Measurements from ENCODE around the gene ZBTB40. TPM values are rescaled to one million over a fixed set of nuclear protein-coding genes. Genes with fewer than 3 reads are reported as not detected.

The ZBTB40 gene
- total and polyA plus RNA-seq, 10 of the 15 experiments (the other 5 are each of a cell fraction or from before 2014, with no cell fraction given) = 1.9 to 14.4 (median 9.0) TPM

DNA sequence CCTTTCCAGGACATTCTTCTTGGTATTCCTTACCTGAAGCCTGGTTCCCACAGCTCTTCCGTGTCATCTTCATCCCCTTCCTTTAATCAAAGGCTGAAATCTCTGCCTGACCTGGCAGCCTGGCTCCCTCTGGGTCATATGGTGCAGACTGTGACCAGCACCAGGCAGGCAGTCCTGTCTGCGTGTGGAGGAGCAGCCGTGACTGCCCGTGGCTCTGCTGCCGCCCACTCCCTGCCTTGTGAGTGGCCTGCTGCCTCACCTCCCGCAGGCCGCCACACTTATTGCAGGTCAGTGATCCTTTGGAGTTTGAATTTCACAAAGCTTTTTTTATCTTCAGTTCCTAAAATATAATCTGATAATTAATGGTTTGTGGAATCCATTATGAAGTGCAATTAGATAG is 75.5 kb downstream of the ZBTB40 start (continued):
- TF ChIP-seq, protein P1, sequence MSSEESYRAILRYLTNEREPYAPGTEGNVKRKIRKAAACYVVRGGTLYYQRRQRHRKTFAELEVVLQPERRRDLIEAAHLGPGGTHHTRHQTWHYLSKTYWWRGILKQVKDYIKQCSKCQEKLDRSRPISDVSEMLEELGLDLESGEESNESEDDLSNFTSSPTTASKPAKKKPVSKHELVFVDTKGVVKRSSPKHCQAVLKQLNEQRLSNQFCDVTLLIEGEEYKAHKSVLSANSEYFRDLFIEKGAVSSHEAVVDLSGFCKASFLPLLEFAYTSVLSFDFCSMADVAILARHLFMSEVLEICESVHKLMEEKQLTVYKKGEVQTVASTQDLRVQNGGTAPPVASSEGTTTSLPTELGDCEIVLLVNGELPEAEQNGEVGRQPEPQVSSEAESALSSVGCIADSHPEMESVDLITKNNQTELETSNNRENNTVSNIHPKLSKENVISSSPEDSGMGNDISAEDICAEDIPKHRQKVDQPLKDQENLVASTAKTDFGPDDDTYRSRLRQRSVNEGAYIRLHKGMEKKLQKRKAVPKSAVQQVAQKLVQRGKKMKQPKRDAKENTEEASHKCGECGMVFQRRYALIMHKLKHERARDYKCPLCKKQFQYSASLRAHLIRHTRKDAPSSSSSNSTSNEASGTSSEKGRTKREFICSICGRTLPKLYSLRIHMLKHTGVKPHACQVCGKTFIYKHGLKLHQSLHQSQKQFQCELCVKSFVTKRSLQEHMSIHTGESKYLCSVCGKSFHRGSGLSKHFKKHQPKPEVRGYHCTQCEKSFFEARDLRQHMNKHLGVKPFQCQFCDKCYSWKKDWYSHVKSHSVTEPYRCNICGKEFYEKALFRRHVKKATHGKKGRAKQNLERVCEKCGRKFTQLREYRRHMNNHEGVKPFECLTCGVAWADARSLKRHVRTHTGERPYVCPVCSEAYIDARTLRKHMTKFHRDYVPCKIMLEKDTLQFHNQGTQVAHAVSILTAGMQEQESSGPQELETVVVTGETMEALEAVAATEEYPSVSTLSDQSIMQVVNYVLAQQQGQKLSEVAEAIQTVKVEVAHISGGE (CRISPR knock-in tag; IDR thresholded peaks at IDR 0.05) = no peak
- TF ChIP-seq JUND (IDR thresholded peaks at IDR 0.05; ENCODE audit: low read depth, low read length) (no peak), FOXK2 (IDR thresholded peaks at IDR 0.05) (no peak), TBL1XR1 (IDR thresholded peaks at IDR 0.05; ENCODE audit: low read depth, low read length) (no peak), YY1 (IDR thresholded peaks at IDR 0.05; ENCODE audit: low read depth, low read length) (no peak), MXI1 (IDR thresholded peaks at IDR 0.05; ENCODE audit: low read depth, low read length) (no peak), TARDBP (IDR thresholded peaks at IDR 0.05; ENCODE audit: borderline replicate concordance) (no peak)

DNA sequence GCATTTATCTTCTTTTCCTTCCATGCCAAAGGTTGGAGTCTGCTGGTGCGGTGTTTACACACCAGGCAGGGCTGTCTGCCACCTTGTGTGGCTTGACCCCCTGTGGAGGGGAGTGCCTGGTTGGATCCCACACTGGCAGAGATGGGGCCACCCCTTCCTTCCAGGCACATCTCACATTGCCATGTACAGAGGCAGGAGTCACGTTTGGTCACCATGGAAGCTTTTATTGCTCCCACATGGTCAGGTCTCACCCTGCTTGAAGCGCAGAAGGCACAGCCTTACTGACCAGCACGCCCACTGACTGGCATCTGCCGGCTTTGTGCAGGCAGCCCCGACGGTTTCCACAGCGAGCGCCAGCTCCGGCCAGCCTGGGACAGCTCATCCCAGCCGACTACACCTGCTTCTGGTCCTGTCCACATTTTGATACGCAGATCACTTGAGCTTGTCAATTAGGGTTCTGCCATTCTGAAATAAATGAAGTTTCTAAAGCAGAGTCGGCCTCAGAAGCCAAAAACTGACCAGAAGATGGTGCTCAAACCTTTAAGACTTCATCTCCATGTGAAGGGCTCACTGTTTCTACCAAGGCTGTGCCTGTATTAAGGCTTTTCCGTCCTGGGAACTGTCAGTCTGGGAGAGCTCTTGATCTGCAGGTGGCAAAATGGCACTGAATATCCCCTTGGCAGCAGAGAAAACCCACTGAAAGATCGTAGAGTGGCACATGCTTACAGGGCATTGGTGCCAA is 76.1 kb downstream of the ZBTB40 start:
- intact Hi-C loops (cut with micrococcal nuclease; ENCODE audit: unreplicated experiment) (no loop called here), in situ Hi-C loops (cut with MboI) (no loop called here)
- Histone ChIP-seq H3K4me3 (no peak overlapping the region), H3K36me3 (ENCODE audit: control insufficient read depth in 2 of 2, insufficient read depth in 2 of 2, low read length in 1 of 2) (peaks cover 3 to 12% of the 10 kb centered on the region in 2 experiments; a peak in 3 of 4 replicates), H4K20me1 (ENCODE audit: control insufficient read depth, insufficient read depth) (no peaks in the 10 kb centered on the region), H3K9ac (ENCODE audit: control insufficient read depth, insufficient read depth, low read length) (no peak overlapping the region), H3K27ac (ENCODE audit: control insufficient read depth, insufficient read depth) (no peak overlapping the region), H3K4me1 (ENCODE audit: control insufficient read depth, insufficient read depth, low read length) (no peaks in the 10 kb centered on the region), H3K27me3 (replicated peaks in 1 of 2; ENCODE audit: control insufficient read depth in 2 of 2, insufficient read depth in 2 of 2, low read length in 1 of 2) (no peaks in the 10 kb centered on the region), H2AFZ (ENCODE audit: control insufficient read depth, low read depth, low read length) (no peak overlapping the region), H3K79me2 (ENCODE audit: control insufficient read depth, insufficient read depth, low read length) (no peaks in the 10 kb centered on the region), H3K4me2 (ENCODE audit: control insufficient read depth, insufficient read depth) (no peak overlapping the region), H3K9me3 (replicated peaks; ENCODE audit: control insufficient read depth, insufficient read depth, low read length) (no peaks in the 10 kb centered on the region)
- FAIRE-seq = no peak
- BruUV-seq (replicated peaks) = no TSS peak
- ChIA-PET RAD21 (ENCODE audit: unreplicated experiment) (no interaction called here), POLR2A (interaction anchor here (0.7 to 1.6 kb wide), 2 partner anchors 15 to 361 kb away, joined by 3 read pairs; no protein-coding TSS in a partner anchor), SMC1A (ENCODE audit: uncharacterized antibody, unreplicated experiment) (no interaction called here), CTCF (no interaction called here)
- WGBS (ENCODE audit: insufficient coverage, insufficient replicate concordance, low lambda C conversion rate, missing lambda C conversion rate) = 91% methylated on average over 15 of the region's 15 CpGs
- no peak for ATAC-seq
- no peak for DNase-seq (ENCODE audit: low read depth, low spot score)
- TF ChIP-seq MYB (IDR thresholded peaks at IDR 0.05; ENCODE audit: borderline replicate concordance, low read depth, low read length) = no peak
- no peak for TF ChIP-seq NFXL1 (IDR thresholded peaks at IDR 0.05; ENCODE audit: borderline replicate concordance)
- TF ChIP-seq HDAC6 (IDR thresholded peaks at IDR 0.05; ENCODE audit: unreplicated experiment) = no peak
- TF ChIP-seq ZNF217 (IDR thresholded peaks at IDR 0.05) = no peak
- TF ChIP-seq SIX5 (IDR thresholded peaks at IDR 0.05; ENCODE audit: low read depth, low read length, severe bottlenecking) = no peak
- no peak for TF ChIP-seq BACH1 (IDR thresholded peaks at IDR 0.05; ENCODE audit: borderline replicate concordance)
- no peak for TF ChIP-seq SMC3 (IDR thresholded peaks at IDR 0.05; ENCODE audit: borderline replicate concordance, low read length)
- no peak for TF ChIP-seq CBX5 (IDR thresholded peaks at IDR 0.05; ENCODE audit: low read depth)
- no peak for TF ChIP-seq EED (IDR thresholded peaks at IDR 0.05; ENCODE audit: low read depth)
- no peak for TF ChIP-seq CHD1 (IDR thresholded peaks at IDR 0.05; ENCODE audit: low read depth, low read length)
- no peak for TF ChIP-seq RELA (IDR thresholded peaks at IDR 0.05; ENCODE audit: borderline replicate concordance, partially characterized antibody)
- TF ChIP-seq FOS (IDR thresholded peaks at IDR 0.05; ENCODE audit: borderline replicate concordance, extremely low read depth, insufficient read length) = no peak
- no peak for TF ChIP-seq CBX3 (IDR thresholded peaks at IDR 0.05; ENCODE audit: borderline replicate concordance, low read depth)

All from GM12878 (cell line).